Ovary (tissue), 9 donors: ENCODE results near the gene SLC3A2. TPM values are rescaled to one million over a fixed set of nuclear protein-coding genes. Genes with fewer than 3 reads are reported as not detected.

Experiments used
- DNase-seq, 5 donors: peaks; one replicate each; pipeline ENCODE4 v3.0.0-alpha.2; 2019 to 2020
- H3K27ac ChIP-seq, 2 donors: fragments of 200-600 bp; one replicate each; pipeline versions ENCODE4 v1.5.1 to v1.8.0; 2019 to 2022
- H3K27me3 ChIP-seq: fragments of 200-600 bp; one replicate; pipeline ENCODE4 v1.8.0; 2022
- H3K36me3 ChIP-seq: fragments of 200-600 bp; sonication (generic); one replicate; pipeline ENCODE4 v1.5.1; 2019
- H3K4me1 ChIP-seq: one replicate; pipeline ENCODE4 v1.8.1; 2013; ENCODE audit warnings: mild to moderate bottlenecking, moderate library complexity; ENCODE audit not compliant: insufficient read depth
- H3K4me3 ChIP-seq: fragments of 200-600 bp; sonication (generic); one replicate; pipeline ENCODE4 v1.5.1; 2017
- H3K9me3 ChIP-seq, 2 donors: fragments of 200-600 bp in 1 of 2; sonication (generic) in 1 of 2; one replicate each; pipeline versions ENCODE4 v1.5.1 to v1.8.1; 2013 to 2019; ENCODE audit warnings: mild to moderate bottlenecking in 1 of 2, moderate library complexity in 1 of 2
- EP300 ChIP-seq: sonication (generic); formaldehyde crosslinking; IDR thresholded peaks from one replicate; pipeline ENCODE4 v1.6.1; 2017; ENCODE audit warnings: antibody characterized with exemption
- POLR2A ChIP-seq: fragments of 450-650 bp; IDR thresholded peaks from one replicate; pipeline ENCODE4 v1.6.1; 2017; ENCODE audit warnings: antibody characterized with exemption, mild to moderate bottlenecking, moderate library complexity
- WGBS, 3 donors: extraction: QIAGEN DNeasy Blood & Tissue Kit in 1 of 3; methylation state at CpG; one replicate each; pipeline versions ENCODE4 v1.1.5 to v1.1.7; 2013 to 2017; 5-methylcytosine and 5-hydroxymethylcytosine counted together
- intact Hi-C, 4 donors: fragments of 100-400 bp; cut with DNase I; formaldehyde crosslinking; loops; one replicate each; pipeline versions ENCODE4 v1.11.0 to v1.15.1; 2022 to 2023
- polyA plus RNA-seq, 2 donors: library from polyadenylated mRNA; stranded (reverse); fragments of 200-250 nt in 1 of 2; fragments of 350-450 nt in 1 of 2; fragmentation: Illumina TruSeq in 1 of 2; extraction: RNeasy Lipid Tissue Mini Kit (QIAGEN cat#74804) in 1 of 2; gene quantifications; one replicate each; pipeline ENCODE4 v1.2.3, GENCODE V29; 2013 to 2014
- total RNA-seq, 7 donors: library from RNA; depleted of rRNA in 2 of 7; stranded (reverse); fragments of >200 nt in 2 of 7; fragmentation: NEBNext Ultra II Directional in 3 of 7; extraction: Animal tissue kit (Norgen Biotek cat#: 25700) in 3 of 7; gene quantifications; one replicate each; pipeline versions ENCODE4 v1.1.0 to v1.2.4, GENCODE V29; 2016 to 2023
- TF ChIP-seq, protein P1 (sequence below), 3 donors: fragments of 450-650 bp in 2 of 3; fragments of 200-600 bp in 1 of 3; IDR thresholded peaks; one replicate each; pipeline versions ENCODE4 v1.5.1 to v1.8.0; 2016 to 2022; ENCODE audit warnings: antibody characterized with exemption in 3 of 3, mild to moderate bottlenecking in 1 of 3
- donor health status: DM: no; HTN: no; CAD: no; lungs with moderate emphysema.
- donor health status: DM: no; HTN: no; CAD: no.
- donor health status: Bipolar disorder and iron deficiency.
- donor health status: DM: yes; HTN: yes; CAD: no.
- donor health status: DM: no; HTN: no; CAD: no.
- donor health status: DM: yes; HTN: yes; CAD: no.

The SLC3A2 gene
- total and polyA plus RNA-seq, 9 donors, result 69.0 to 430 (median 97.7) TPM

- Histone ChIP-seq H3K27me3 (no peaks in the 10 kb centered on the region), H3K27ac (no peak overlapping the region), H3K9me3 (no peaks in the 10 kb centered on the region), H3K4me1 (peaks cover 4% of the 10 kb centered on the region), H3K36me3 (no peaks in the 10 kb centered on the region), H3K4me3 (no peak overlapping the region)
- WGBS, 3 donors, result 35 to 37% (median 36%) methylated on average over 4 of the region's 4 CpGs
- no peak for TF ChIP-seq POLR2A
- TF ChIP-seq, protein P1, sequence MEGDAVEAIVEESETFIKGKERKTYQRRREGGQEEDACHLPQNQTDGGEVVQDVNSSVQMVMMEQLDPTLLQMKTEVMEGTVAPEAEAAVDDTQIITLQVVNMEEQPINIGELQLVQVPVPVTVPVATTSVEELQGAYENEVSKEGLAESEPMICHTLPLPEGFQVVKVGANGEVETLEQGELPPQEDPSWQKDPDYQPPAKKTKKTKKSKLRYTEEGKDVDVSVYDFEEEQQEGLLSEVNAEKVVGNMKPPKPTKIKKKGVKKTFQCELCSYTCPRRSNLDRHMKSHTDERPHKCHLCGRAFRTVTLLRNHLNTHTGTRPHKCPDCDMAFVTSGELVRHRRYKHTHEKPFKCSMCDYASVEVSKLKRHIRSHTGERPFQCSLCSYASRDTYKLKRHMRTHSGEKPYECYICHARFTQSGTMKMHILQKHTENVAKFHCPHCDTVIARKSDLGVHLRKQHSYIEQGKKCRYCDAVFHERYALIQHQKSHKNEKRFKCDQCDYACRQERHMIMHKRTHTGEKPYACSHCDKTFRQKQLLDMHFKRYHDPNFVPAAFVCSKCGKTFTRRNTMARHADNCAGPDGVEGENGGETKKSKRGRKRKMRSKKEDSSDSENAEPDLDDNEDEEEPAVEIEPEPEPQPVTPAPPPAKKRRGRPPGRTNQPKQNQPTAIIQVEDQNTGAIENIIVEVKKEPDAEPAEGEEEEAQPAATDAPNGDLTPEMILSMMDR (IDR thresholded peaks at IDR 0.05), result no peak
- TF ChIP-seq EP300, result no peak
- intact Hi-C loops, result loop anchor here in 1 of 4 donors (5.0 kb wide), 1 partner anchor 67 kb away; no protein-coding TSS in a partner anchor
- DNase-seq, result no peak
These were observed 49.5 kb downstream of the SLC3A2 start for GRCh38 chr11:62930157-62930556.

DNA sequence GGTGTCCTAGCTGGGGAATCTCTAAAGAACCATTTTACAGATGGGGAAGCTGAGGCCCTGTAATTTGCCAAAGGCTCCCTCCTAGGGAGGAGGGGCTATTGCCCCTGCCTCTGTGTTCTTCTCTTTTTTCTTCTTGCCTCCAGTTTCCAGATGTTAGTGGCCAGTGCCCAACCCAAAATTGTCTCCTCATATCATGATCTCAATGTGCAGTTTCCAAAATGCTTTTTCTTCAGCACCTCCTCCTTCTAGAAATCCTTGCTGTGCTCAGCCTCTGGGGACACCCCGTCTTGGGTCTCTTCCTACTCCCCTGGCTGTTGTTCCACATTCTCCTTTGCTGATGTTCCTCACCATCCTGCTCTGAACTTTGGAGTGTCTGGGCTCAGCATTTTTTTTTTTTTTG, 50.0 kb downstream of the SLC3A2 start:
- intact Hi-C loops, result loop anchor here in 1 of 4 donors (5.0 kb wide), 1 partner anchor 67 kb away; no protein-coding TSS in a partner anchor
- H3K27ac ChIP-seq, result no peak overlapping the region
- H3K9me3 ChIP-seq, result no peaks in the 10 kb centered on the region
- no peak overlapping the region for H3K4me3 ChIP-seq
- 22 to 30% (median 26%) methylated on average over 1 of the region's 1 CpG for WGBS, 3 donors
- no peaks in the 10 kb centered on the region for H3K27me3 ChIP-seq
- H3K4me1 ChIP-seq, result peaks cover 4% of the 10 kb centered on the region
- H3K36me3 ChIP-seq, result no peaks in the 10 kb centered on the region
- TF ChIP-seq, protein P1 (IDR thresholded peaks at IDR 0.05), result no peak
- TF ChIP-seq EP300 (no peak), POLR2A (no peak)
- no peak for DNase-seq

- 39 to 50% (median 48%) methylated on average over 8 of the region's 8 CpGs for WGBS, 3 donors
These were observed 51.0 kb downstream of the SLC3A2 start for GRCh38 chr11:62931499-62932278.

DNA sequence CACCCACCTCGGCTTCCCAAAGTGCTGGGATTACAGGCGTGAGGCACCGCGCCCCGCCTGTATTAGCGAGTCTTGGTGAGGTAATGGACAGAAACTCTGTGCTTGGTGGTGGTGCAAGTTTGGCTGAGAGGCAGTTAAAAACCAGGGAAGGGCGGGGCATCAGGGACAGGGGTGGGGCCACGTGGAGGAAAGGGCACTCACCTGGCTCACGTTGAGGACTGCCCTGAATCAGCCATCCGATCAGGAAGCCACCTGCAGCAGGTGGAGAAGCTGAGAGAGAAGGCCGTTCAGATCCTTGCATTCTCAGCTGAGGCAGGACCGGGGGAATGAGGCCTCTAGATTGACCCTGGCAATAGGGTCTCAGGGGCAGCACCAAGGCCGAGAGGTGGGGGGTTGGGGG, 52.6 kb downstream of the SLC3A2 start:
- Histone ChIP-seq H3K4me3 (no peak overlapping the region), H3K9me3 (no peaks in the 10 kb centered on the region), H3K36me3 (no peaks in the 10 kb centered on the region), H3K27ac (no peak overlapping the region), H3K4me1 (no peaks in the 10 kb centered on the region), H3K27me3 (no peaks in the 10 kb centered on the region)
- TF ChIP-seq, protein P1 (IDR thresholded peaks at IDR 0.05), result no peak
- no peak for TF ChIP-seq POLR2A
- no peak for TF ChIP-seq EP300
- intact Hi-C loops, result loop anchor here in 1 of 4 donors (5.0 kb wide), 1 partner anchor 64 kb away; no protein-coding TSS in a partner anchor
- WGBS, 3 donors, result 77 to 82% (median 78%) methylated on average over 13 of the region's 13 CpGs
- no peak for DNase-seq

More at GRCh38 chr11:62931499-62932278, 51.0 kb downstream of the SLC3A2 start:
- Histone ChIP-seq H3K4me1 (no peaks in the 10 kb centered on the region), H3K27ac (no peak overlapping the region), H3K4me3 (no peak overlapping the region), H3K36me3 (no peaks in the 10 kb centered on the region), H3K9me3 (no peaks in the 10 kb centered on the region), H3K27me3 (no peaks in the 10 kb centered on the region)
- TF ChIP-seq, protein P1 (IDR thresholded peaks at IDR 0.05), result no peak
- TF ChIP-seq POLR2A (no peak), EP300 (no peak)
- DNase-seq, result no peak
- intact Hi-C loops, result loop anchor here in 1 of 4 donors (5.0 kb wide), 1 partner anchor 66 kb away; no protein-coding TSS in a partner anchor
